NCI-H446 treated with DMSO at 0.1 percent for 48 hours (cell line): ENCODE results near the gene CCDC59.
"Not testable (repeated sequence)": the region's sequence is repeated elsewhere in the genome, so short reads cannot be mapped to it uniquely, and the experiment has no call there.

Experiments
- DNase-seq: peaks from one replicate; lab custom pipeline; 2025; lab: John Stamatoyannopoulos, UW

The CCDC59 gene, protein sequence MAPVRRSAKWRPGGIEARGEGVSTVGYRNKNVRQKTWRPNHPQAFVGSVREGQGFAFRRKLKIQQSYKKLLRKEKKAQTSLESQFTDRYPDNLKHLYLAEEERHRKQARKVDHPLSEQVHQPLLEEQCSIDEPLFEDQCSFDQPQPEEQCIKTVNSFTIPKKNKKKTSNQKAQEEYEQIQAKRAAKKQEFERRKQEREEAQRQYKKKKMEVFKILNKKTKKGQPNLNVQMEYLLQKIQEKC

DNA sequence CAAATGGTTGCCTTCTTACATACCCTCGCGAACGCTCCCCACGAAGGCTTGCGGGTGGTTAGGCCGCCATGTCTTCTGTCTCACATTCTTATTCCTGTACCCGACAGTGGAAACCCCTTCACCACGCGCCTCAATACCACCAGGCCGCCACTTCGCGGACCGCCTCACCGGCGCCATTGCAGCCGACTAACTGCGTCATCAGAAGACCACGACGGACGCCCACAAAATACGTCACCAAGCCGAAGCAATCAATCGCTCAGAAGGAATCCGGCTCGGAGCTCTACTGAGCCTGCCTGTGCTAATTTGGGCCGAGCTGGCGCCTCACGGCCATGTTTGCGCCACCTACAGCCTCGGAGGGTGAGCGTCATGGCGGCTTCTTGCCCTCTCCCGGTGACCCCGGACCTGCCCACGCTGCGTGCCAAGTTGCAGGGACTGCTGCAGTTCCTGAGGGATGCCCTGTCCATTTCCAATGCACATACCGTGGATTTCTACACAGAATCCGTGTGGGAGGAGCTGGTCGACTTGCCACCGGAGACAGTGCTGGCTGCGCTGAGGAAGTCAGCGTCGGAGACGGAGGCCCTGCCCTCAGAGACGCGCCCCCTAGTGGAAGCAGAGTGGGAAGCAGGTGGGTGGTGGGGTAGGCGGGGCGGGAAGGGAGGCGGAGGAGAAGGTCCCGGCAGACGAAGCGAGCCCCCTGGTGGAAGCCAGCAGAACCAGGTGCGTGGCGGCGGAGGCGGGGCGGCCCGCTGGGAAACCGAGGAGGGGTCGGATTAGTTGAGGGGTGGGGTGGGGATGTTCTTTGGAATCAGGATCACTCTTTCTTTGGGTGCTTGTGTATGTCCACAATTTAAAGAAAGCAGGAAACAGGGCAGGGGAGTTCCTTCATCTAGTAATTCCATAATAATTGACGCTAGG, at the start of gene CCDC59, which contains the start of gene METTL25:
Gene CCDC59 (minus strand): TSS at position 188 of the 915 bp plus-strand sequence. CDS start 11 bp downstream, at position 177.
Gene METTL25 (plus strand): TSS at position 330 of the 915 bp plus-strand sequence. CDS start 37 bp downstream, at position 367.
- DNase-seq: peak; percentile 97

DNA sequence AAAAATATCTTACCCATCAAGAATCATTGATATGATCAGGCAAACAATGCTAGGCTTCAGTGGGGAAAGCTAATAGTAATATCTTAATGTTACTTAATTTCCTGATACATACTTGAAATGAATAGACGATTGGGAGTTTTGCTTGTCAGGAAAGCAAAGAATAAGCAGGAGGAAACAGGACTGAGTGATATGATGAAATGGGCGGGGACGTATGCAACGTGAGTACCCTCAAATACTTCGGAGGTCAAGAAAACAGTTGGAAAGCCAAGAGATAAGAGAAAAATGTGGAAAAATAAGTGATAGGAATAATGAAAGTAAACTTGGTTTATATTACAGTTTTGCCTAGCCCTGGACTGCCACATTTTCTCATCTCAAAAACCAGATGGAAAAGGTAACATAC, 49.3 kb upstream of the CCDC59 start:
- no peak for DNase-seq

DNA sequence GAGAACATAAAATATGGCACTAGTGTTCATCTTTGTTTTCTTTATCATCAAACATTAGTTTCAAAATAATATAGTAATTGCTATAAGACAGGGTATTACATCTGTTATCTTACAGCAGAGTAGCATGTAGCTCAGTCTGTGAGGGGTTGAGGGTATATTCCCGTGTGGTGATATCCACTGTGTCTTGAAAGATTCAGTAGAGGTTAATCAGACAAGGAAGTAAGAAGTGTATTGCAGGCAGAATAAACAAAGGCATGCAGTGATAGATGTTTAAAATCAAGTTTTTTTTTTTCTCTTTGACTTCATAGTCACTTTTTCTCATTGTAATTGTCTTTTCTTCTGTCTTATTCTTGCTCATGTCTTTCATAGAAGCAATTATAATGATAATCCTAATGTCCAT, 48.5 kb upstream of the CCDC59 start:
- no peak for DNase-seq

DNA sequence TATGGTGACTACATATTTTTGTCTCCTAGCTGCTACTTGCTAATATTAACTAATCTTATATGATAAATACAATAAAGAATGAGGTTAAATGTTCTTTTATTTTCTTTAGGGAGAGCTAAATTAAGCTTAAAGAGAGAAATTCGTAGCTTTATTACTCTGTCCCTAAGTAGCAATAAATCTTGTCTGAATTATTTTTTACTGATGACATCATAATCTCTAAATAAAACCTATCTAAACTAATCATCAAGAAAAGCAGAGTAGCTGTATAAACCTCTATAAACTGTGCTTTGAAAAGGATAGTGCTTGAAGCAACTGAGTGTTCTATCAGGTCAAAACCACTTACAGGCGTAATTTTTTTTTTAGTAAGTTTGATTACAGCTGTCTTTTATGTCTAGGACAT, 42.6 kb upstream of the CCDC59 start:
- DNase-seq: no peak

DNA sequence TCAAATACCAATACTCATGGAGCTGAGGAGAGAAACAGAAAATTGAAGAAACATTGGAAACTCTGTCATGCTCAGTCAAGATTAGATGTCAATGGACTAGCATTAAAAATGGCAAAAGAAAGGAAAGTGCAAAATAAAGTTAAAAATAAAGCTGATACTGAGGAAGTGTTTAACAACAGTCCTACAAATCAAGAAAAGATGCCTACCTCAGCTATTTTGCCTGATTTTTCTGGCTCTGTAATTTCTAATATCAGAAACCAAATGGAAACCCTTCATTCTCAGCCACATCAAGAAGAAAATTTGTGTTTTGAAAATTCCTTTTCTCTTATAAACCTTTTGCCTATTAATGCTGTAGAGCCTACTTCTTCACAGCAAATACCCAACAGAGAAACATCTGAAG, 40.7 kb upstream of the CCDC59 start:
- no peak for DNase-seq

DNA sequence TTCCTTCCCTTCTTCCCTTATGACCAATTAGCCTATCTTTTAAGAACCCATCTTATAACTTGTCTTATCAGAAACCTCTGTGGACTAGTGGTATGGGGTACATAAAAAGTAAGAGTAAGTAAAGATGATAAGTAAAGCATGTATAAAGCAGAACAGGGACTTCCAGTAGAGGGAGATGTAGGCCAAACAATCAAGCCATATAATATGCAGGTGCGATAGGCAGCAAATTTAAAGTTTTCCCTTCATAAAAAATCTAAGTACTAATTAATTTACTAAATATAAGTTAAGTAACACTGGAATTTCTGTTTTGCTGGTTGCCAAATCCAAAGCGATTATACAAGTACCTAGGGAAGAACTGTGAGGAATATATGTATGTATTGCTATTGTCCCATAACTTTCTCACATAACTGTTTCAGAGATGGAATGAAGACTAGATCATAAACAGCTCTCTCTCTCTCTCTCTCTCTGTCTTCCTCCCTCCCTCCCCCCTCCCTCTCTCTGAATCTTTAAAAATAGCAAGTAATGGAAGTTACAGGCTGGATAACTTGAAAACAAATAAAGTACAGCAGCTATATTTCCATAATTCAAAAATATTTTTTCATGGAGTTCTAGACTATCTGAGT, 25.9 kb upstream of the CCDC59 start:
- peak; percentile 9 for DNase-seq

DNA sequence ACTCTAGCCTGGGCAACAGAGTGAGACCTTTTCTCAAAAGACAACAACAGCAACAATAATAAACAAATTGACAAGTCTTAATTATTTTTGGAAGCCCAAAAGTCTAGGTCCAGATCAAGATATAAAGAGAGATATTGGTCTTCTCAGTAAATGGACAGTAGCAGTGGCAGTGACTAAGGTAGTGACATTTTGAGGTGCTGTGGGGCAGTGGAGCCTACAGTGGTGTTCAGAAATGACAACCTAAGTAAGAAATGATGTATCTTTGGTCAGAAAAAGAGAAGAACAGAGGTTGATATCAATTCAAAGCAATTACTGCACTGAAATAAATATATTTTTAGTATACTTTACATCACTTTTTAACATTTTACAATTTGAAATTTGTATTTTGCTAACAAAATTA, 20.8 kb upstream of the CCDC59 start:
- no peak for DNase-seq

DNA sequence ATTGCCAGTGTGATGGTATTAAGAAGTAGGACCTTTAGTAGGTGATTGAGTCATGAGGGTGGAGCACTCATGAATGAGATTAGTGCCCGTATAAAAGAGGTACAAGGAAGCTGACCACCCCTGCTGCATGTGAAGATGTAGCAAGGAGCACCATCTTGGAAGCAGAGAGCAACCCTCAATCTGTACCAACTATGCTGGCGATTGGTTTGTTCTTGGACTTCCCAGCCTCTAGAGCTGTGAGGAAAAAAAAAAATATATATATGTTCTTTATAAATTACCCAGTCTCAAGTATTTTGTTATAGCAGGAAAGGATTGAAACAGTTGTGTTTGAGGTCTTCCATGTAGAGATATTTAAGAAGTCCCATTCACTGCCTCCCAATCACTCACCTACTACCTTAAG, 17.0 kb upstream of the CCDC59 start:
- no peak for DNase-seq

DNA sequence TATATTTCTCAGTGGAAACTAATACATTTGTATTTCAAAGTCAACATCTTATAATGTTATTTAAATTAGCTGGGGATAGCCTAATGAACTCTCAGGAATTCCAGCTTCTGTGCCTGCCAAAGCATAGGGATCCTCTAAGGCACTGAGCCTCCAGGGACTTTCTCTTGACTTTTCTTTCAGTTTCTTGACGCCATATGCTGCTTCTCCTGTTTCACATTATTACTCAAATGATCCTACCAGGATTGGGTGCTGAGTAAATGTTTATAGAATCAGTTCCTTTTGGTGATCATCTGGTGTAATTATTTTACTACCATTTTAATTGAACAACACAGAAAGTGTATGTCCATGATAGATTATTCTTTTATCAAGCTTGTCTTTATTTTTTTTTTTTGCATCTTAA, 8.0 kb upstream of the CCDC59 start:
- DNase-seq: peak; percentile 39

DNA sequence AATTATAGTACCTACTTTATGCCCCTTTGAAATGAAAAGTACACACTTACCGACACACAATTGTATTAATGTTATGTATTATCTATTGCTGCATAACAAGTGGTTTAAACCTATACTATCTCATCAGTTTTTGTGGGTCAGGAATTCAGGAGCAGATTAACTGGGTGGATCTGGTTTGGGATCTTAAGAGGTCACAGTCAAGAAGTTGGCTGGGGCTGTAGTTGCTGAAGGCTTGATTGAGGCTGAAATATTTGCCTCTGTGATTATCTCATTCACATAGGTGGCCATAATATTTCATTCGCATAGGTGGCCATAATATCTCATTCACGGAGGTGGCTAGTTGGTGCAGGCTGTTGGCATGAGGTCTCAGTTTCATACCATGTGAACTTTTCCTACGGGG, 5.8 kb upstream of the CCDC59 start:
- DNase-seq: no peak

DNA sequence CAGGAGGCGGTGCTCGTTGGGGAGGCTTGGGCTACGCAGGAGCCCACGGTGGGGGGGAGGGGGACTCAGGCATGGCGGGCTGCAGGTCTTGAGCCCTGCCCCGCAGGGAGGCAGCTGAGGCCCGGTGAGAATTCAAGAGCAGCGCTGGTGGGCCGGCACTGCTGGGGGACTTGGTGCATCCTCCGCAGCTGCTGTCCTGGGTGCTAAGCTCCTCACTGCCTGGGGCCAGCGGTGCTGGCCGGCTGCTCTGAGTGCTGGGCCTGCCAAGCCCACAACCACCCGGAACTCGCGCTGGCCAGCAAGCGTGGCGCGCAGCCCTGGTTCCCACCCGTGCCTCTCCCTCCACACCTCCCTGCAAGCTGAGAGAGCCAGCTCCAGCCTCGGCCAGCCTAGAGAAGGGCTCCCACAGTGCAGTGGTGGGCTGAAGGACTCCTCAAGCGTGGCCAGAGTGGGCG, 3.3 kb upstream of the CCDC59 start:
- no peak for DNase-seq

DNA sequence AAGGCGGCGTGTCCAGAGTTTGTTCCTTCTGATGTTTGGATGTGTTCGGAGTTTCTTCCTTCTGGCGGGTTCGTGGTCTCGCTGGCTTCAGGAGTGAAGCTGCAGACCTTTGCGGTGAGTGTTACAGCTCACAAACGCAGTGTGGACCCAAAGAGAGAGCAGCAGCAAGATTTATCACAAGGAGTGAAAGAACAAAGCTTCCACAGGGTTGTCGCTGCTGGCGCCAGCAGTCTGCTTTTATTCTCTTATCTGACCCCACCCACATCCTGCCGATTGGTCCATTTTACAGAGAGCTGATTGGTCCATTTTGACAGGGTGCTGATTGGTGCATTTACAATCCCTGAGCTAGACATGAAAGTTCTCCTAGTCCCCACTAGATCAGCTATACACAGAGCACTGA, 2.6 kb upstream of the CCDC59 start:
- DNase-seq: not testable (repeated sequence)

DNA sequence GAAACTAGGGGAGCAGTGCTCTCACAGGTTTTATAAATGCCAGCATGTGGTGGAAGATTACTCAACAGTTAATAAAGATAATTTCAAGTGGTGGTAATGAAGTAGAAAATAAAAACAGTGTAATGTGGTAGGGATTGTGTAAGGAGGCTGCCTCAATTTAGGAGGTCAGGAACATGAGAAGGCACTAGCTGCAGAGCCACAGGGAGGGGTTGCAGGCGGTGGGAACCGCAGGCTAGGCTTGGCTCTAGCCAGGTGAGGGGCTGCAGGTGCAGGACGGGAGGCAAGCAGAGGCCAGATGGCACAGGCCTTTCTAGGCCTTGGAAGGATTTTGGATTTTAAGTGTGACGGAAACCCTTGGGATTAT, 910 bp upstream of the CCDC59 start:
- DNase-seq: no peak

DNA sequence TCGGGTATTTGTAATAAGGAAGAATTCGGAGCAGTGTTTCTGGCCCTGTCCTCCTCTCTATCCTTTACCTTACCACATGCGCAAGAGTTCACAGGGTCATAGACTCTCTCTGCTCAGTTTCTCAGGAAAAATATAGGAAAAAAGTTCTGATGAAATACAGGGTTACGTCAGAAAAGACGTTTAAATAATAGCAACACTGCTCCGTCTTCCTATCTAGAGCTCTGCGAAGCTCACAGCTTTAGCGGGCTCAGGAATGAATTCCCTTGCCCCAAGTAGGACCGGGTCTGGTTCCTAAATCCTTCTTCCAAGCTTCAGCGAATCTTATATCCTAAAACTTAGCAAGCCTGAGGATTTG, 365 bp downstream of the CCDC59 start:
- no peak for DNase-seq

DNA sequence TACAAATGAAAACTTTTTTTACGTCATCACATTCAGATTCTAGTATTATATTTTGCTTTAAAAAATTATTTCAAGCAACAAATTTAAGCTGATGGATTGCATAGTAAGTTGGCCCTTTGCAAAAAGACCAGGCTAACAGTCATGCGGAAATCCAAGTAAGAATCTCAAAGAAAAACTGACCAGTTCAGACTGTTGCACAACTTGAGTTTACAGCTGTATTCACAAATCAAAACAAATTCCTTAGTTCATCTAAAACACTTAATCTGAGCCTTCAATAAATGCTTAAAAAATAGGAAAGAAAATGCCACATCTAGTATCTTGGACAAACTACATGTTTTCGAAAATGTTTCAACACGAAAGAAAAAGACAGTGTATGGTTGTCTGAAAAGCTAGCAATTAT, 847 bp downstream of the CCDC59 start:
- DNase-seq: no peak

DNA sequence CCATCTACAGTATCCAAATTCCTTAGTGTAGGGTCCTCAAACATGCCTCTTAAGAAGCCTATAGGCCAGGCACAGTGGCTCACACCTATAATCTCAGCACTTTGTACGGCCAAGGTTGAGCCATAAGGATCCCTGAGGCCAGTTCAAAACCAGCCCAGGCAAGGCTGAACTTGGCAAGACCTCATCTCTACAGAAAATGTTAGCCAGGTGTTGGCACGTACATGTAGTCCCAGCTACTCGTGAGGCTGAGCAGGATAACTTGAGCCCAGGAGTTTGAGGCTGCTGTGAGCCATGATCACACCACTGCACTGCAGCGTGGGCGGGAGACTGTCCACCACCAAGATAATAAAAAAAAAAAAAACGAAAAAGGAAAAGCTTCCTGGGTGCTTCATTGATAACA, 6.8 kb downstream of the CCDC59 start:
- DNase-seq: no peak

DNA sequence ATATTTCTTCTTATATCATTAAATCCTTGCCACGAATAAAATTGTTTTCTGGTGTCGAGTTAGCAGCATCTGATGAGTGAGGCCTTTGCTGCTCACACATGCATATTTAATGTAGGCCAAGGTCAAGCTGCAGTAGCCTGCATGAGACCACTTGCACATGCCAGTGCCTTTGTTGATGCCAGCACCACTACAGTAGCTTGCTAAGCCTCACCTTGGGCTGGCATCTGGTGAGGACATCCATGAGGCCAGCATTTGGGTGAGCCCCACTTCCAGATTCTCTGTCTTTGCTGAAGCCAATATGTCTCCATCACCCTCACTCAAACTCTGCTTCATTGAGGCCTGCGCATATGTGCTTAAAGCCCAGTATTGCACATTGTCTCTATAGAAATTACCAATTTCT, 8.0 kb downstream of the CCDC59 start:
- DNase-seq: no peak

DNA sequence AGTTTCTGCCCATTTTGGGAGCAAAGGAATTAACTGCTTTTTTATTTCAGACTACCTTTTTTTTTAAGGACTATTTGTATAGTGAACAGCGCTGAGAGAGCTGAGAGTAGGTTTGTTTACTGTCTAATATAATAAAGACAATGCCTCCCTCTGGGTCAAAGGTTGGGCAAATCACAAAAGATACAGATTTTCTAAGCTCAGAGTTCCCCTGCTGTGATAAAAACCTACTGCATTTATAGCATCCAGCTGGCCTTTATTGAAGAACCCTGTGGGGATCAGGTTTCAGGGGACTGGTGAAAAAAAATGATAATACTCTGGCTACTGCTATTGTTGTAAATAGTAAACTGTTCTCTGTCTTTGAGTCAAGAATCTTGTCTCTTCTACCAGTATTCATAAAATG, 28.7 kb downstream of the CCDC59 start:
- DNase-seq: no peak

DNA sequence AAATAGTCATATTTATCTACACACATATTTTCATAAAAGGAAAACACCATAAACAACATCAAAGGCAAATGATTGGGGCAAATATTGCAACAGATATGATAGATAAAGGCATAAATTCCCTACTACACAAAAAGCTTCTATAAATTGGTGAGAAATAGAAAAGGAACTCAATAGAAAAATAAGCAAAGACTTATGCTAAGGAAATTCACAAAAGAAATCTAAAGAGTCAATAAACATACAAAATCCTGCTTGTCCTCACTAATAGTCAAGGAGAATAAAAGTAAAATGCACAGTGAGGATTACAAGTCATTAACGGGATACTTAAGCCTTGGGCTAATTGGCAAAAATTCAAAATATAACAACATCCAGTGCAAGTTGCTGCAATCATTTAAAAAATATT, 30.3 kb downstream of the CCDC59 start:
- no peak for DNase-seq

DNA sequence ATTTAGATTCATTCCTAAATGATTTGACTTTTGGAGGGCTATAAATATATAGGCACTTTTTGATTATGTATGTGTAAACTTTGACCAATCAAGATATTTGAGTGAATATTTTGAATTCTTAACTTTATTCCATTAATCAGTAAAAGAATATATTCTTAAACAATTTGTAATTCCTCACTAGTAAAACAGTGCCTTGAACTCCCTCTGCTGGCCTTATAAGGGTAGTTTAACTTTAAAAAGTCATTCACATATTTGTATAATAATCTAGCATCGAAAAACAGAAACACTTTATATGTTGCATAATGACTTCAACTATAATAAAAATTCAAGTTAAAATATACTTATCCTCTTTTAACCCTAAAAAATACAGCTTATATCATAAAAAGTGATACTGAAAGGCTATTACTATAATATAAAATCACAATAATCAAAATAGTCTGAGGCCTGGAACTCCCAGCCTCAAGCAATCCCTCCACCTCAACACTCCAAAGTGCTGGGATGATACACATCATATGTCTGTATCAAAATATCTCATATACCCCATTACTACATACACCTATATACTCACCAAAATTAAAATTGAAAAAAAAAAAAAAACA, 31.2 kb downstream of the CCDC59 start:
- peak; percentile 45 for DNase-seq

DNA sequence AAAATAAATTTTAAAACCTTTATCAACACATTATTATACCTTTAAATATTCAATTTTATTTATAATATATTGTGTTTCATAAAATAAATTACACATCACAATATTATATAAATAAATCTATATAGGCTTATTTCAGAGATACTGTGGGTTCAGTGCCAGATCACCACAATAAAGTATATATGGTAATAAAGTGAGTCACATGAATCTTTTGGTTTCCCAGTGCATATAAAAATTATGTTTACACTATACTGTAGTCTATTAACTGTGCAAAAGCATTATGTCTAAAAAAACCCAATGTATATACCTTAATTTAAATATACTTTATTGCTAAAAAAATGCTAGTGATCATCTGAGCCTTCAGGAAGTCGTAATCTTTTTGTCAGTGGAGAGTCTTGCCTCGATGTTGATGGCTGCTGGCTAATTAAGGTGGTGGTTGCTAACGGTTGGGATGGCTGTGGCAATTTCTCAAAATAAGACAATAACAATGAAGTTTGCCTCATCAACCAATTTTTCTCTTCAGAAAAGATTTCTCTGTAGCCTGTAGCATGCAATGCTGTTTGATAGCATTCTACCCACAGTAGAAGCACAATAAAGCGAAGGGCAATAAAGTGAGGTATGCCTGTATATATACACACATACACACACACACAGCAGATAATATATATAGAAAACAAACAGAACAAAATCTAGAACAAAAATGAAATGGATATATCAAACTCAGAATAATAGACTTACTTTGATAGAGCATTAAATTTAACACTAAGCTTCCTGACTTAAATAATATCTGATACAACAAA, 32.4 kb downstream of the CCDC59 start:
- no peak for DNase-seq

DNA sequence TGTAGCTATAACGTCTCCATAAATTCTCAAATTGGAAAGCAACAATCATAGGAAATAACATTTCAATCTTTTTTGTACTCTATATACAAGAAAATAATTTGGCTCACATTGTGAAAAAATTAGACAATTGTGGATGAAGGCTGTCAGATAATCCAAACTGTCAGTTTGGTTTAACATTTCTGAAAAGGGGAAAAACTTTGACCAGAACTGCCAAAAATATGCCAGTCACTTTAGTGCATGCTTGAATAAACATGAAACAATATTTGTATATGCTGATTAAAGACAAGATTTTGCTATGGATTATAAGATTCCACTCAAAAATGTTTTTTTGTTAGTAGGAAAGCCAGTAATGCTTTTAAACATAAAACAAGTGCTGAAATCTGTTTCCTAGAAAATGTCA, 38.9 kb downstream of the CCDC59 start:
- peak; percentile 25 for DNase-seq
